IgD-negative memory B cell (primary cell): ENCODE measurements around the gene PANX3. TPM values are rescaled to one million over a fixed set of nuclear protein-coding genes. Genes with fewer than 3 reads are reported as not detected.

Source experiments
- H3K27ac Mint-ChIP-seq, 3 donors: one replicate each; pipeline ENCODE4 v1.8.0; 2020 to 2022; ENCODE audit warnings: mild to moderate bottlenecking in 3 of 3, mixed read lengths in 3 of 3, moderate library complexity in 1 of 3
- H3K27me3 Mint-ChIP-seq: one replicate; pipeline ENCODE4 v1.8.0; 2021; ENCODE audit warnings: mixed read lengths
- H3K36me3 Mint-ChIP-seq: one replicate; pipeline ENCODE4 v1.8.0; 2020; ENCODE audit warnings: mild to moderate bottlenecking, mixed read lengths
- H3K4me1 Mint-ChIP-seq, 3 donors: one replicate each; pipeline ENCODE4 v1.8.0; 2020 to 2022; ENCODE audit warnings: mixed read lengths in 3 of 3, mild to moderate bottlenecking in 1 of 3
- H3K4me3 Mint-ChIP-seq, 4 donors: one replicate each; pipeline ENCODE4 v1.8.0; 2020 to 2022; ENCODE audit warnings: mild to moderate bottlenecking in 4 of 4, mixed read lengths in 4 of 4, moderate library complexity in 3 of 4
- H3K9me3 Mint-ChIP-seq, 3 donors: one replicate each; pipeline ENCODE4 v1.8.0; 2020 to 2021; ENCODE audit warnings: mixed read lengths in 3 of 3, mild to moderate bottlenecking in 1 of 3
- polyA plus RNA-seq: library from polyadenylated mRNA; unstranded; fragments of 300-500 nt; fragmentation: Illumina TruSeq; gene quantifications from one replicate; pipeline ENCODE4 v1.2.3, GENCODE V29; 2021

PANX3 gene
- polyA plus RNA-seq, 1 donor from 2014 or later = not detected

DNA sequence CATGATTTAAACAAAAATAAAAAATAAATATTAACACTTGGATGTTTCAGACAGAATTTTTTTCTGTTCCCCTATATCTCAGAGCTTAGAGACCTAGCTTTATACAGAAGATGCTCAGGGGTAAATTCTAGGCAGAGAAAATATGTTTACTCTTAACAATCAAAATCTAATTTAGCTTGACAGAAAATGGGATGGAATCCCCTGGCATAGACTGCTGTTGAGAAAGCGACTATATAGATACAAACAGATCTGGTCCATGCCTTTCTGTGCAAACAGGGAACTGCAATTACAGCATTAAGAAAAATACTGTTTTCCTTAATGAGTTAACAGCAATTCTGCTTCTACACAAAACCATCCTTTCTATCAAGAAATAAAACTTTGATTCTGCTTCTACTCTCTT, 47.8 kb downstream of the PANX3 start:
- Mint-ChIP-seq H3K4me1 (no peaks in the 10 kb centered on the region), H3K9me3 (no peaks in the 10 kb centered on the region), H3K27me3 (no peaks in the 10 kb centered on the region), H3K4me3 (no peak overlapping the region), H3K36me3 (peaks cover 4% of the 10 kb centered on the region), H3K27ac (no peak overlapping the region)

DNA sequence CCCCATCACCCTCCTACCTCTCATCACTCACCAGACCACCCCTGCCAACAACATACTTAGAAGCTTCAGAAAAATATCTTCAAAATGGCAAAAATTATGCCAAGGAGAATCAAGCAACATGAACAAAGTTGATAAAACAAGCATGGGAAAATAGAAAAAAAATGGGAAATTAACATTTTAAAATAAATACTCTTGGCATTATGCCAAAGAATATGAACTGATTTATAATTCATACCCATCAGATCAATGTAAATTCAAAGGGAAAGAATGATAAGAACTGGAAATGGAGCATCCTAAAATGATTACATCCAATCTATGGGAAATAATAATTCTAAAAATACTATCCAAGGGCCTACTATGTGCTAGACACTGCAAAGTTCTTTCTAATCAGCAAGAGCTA, 50.3 kb downstream of the PANX3 start:
- Mint-ChIP-seq H3K27ac (no peak overlapping the region), H3K36me3 (peaks cover 8% of the 10 kb centered on the region), H3K4me1 (no peaks in the 10 kb centered on the region), H3K27me3 (no peaks in the 10 kb centered on the region), H3K4me3 (no peak overlapping the region), H3K9me3 (no peaks in the 10 kb centered on the region)

DNA sequence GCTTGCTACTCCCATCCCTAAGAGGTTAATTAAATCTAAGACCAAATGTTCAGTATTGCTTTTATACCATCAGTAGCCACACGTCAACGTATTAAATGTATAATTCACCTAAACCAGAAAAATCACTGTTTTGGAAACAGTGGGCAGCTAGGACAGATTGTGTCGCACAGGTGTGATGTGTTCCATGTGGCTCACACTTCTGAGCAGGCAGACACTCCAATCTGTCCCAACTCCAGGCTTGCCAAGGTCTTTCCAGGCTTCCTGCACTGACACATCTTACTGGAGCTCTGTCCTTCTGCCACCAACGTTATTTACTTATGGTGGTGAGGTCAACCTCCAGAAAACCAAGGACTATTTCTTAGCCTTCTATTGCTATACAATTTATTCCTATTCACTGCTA, 50.9 kb downstream of the PANX3 start:
- no peak overlapping the region for H3K27ac Mint-ChIP-seq
- H3K9me3 Mint-ChIP-seq = no peaks in the 10 kb centered on the region
- H3K36me3 Mint-ChIP-seq = peaks cover 8% of the 10 kb centered on the region
- H3K4me3 Mint-ChIP-seq = no peak overlapping the region
- H3K4me1 Mint-ChIP-seq = no peaks in the 10 kb centered on the region
- no peaks in the 10 kb centered on the region for H3K27me3 Mint-ChIP-seq

DNA sequence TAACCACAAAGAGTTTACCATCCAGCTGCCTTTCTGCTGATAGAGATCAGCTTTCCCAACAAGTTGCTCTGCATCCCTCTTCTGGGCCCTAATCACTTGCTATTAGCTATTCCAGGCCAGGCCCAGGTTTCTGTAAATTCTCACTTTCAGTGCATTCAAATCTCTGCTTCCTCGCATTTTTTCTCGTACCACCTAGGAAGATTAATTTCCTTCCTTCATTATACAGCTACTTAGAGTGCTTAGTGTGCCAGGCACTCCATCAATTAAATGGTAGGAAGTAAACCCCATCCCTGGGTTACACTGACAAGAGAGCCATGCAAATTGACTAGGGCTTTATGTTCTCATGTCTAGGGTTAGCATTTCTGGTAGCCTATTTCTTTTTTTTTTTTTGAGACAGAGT, 52.6 kb downstream of the PANX3 start:
- Mint-ChIP-seq H3K9me3 (no peaks in the 10 kb centered on the region), H3K27me3 (no peaks in the 10 kb centered on the region), H3K36me3 (peaks cover 8% of the 10 kb centered on the region), H3K4me3 (no peak overlapping the region), H3K27ac (peak overlapping the region in 1 of 3 donors; percentile 20), H3K4me1 (no peaks in the 10 kb centered on the region)

DNA sequence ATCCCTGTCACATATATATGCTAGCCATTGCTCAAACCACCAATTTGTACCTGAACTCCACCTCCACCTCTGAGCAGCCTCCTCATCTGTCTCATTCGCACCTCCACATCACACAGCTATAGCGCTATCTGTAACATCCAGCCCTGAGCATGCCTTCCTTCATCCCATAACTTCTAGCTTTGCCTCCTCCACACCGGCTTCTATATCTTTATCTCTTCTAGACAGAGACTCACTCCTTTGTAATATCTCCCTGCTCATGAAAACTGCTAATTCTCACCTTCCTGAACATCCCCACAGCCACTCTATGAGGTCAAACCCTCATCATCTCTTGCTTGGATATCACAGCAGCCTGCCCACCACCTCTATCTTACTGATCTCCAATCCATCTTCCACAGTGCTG, 56.4 kb downstream of the PANX3 start:
- H3K4me1 Mint-ChIP-seq = peaks cover 0 to 7% (median 6%) of the 10 kb centered on the region in 3 donors
- H3K4me3 Mint-ChIP-seq = no peak overlapping the region
- no peak overlapping the region for H3K27ac Mint-ChIP-seq
- no peaks in the 10 kb centered on the region for H3K27me3 Mint-ChIP-seq
- H3K9me3 Mint-ChIP-seq = no peaks in the 10 kb centered on the region
- H3K36me3 Mint-ChIP-seq = peaks cover 5% of the 10 kb centered on the region

DNA sequence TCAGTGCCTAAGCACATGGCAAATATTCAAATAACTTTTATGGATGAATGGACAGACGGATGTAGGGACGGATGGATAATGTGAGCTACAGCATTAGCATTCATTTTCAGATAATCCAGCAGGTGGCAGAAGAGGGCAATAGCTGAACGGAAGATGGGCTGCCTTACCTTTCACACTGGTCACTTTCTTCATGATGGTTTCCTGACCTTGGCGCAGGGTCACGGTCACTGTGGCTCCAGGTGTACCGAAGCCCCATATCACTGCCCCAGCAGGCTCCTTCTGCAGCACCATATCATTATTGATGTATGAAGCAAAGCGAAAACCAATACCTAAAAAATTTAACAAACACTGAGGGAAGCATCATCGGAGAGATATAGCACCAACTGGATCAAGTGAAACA, 58.0 kb downstream of the PANX3 start:
- Mint-ChIP-seq H3K4me3 (no peak overlapping the region), H3K9me3 (no peaks in the 10 kb centered on the region), H3K27me3 (no peaks in the 10 kb centered on the region), H3K4me1 (peaks cover 8 to 16% (median 14%) of the 10 kb centered on the region in 3 donors), H3K27ac (no peak overlapping the region), H3K36me3 (peaks cover 5% of the 10 kb centered on the region)

Other genes with a start within 250 kb of the PANX3 start
- gene OR8B2, start 226.9 kb upstream of the PANX3 start, polyA plus RNA-seq = not detected
- not detected for gene OR8B3, start 212.4 kb upstream of the PANX3 start, polyA plus RNA-seq
- gene OR8B4, start 186.6 kb upstream of the PANX3 start, polyA plus RNA-seq = not detected
- gene OR8B8, start 165.7 kb upstream of the PANX3 start, polyA plus RNA-seq = not detected
- gene OR8B12, start 67.8 kb upstream of the PANX3 start, polyA plus RNA-seq = not detected
- not detected for gene OR8A1, start 41.4 kb upstream of the PANX3 start, polyA plus RNA-seq
- 35.9 TPM for gene TBRG1, start 11.4 kb downstream of the PANX3 start, polyA plus RNA-seq
- 1.4 TPM for gene SIAE, start 62.3 kb downstream of the PANX3 start, polyA plus RNA-seq
- 1.0 TPM for gene SPA17, start 62.5 kb downstream of the PANX3 start, polyA plus RNA-seq
- 4.6 TPM for gene NRGN, start 128.5 kb downstream of the PANX3 start, polyA plus RNA-seq
- gene VSIG2, start 140.8 kb downstream of the PANX3 start, polyA plus RNA-seq = not detected
- gene ESAM, start 150.9 kb downstream of the PANX3 start, polyA plus RNA-seq = 2.5 TPM
- 7.1 TPM for gene MSANTD2, start 189.0 kb downstream of the PANX3 start, polyA plus RNA-seq